ENCODE data around the gene UST. TPM values are rescaled to one million over a fixed set of nuclear protein-coding genes. Genes with fewer than 3 reads are reported as not detected.

The UST gene
- total RNA-seq, 4 donors from 2014 or later: 13.5 to 47.1 (median 33.0) TPM

- WGBS, 2 donors: 67 to 70% methylated on average over 5 of the region's 5 CpGs
- Histone ChIP-seq H3K9me3 (no peaks in the 10 kb centered on the region), H3K4me3 (no peak overlapping the region), H3K36me3 (no peaks in the 10 kb centered on the region), H3K27ac (peak overlapping the region in 2 of 4 donors; percentile 54 to 64), H3K4me1 (peaks cover 0 to 78% (median 20%) of the 10 kb centered on the region in 4 donors), H3K27me3 (no peaks in the 10 kb centered on the region)
- TF ChIP-seq, protein P1, sequence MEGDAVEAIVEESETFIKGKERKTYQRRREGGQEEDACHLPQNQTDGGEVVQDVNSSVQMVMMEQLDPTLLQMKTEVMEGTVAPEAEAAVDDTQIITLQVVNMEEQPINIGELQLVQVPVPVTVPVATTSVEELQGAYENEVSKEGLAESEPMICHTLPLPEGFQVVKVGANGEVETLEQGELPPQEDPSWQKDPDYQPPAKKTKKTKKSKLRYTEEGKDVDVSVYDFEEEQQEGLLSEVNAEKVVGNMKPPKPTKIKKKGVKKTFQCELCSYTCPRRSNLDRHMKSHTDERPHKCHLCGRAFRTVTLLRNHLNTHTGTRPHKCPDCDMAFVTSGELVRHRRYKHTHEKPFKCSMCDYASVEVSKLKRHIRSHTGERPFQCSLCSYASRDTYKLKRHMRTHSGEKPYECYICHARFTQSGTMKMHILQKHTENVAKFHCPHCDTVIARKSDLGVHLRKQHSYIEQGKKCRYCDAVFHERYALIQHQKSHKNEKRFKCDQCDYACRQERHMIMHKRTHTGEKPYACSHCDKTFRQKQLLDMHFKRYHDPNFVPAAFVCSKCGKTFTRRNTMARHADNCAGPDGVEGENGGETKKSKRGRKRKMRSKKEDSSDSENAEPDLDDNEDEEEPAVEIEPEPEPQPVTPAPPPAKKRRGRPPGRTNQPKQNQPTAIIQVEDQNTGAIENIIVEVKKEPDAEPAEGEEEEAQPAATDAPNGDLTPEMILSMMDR (IDR thresholded peaks at IDR 0.05): no peak
- TF ChIP-seq EP300 (IDR thresholded peaks at IDR 0.05) (no peak), POLR2A (IDR thresholded peaks at IDR 0.05) (no peak)
- no peak for DNase-seq (ENCODE audit: low spot score in 2 of 2)
Observed at GRCh38 chr6:149064001-149064659, 317.3 kb downstream of the UST start.

DNA sequence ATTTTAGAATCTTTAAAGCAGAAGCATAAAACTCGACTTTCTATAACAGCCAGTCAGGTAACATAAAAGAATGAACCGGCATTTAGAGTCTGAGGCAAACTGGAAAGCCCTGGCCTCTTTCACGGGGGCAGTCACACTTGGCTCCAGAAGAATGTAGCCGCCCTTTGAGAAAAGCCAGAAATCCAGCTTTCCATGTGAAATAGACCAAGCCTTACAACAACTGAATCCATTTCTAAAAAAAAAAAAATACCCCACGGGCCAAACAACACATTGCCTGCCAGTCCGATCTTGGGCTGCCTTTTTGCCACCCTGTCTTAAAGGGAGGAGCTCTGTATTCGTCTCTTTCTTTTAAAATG lies 317.8 kb downstream of the UST start:
- TF ChIP-seq, protein P1 (IDR thresholded peaks at IDR 0.05): no peak
- TF ChIP-seq POLR2A (IDR thresholded peaks at IDR 0.05) (no peak), EP300 (IDR thresholded peaks at IDR 0.05) (no peak)
- H3K4me1 ChIP-seq: peaks cover 0 to 72% (median 20%) of the 10 kb centered on the region in 4 donors
- WGBS, 2 donors: 21 to 24% methylated on average over 7 of the region's 7 CpGs
- no peaks in the 10 kb centered on the region for H3K27me3 ChIP-seq
- no peak for DNase-seq (ENCODE audit: low spot score in 2 of 2)
- H3K36me3 ChIP-seq: no peaks in the 10 kb centered on the region
- H3K9me3 ChIP-seq: no peaks in the 10 kb centered on the region
- H3K4me3 ChIP-seq: no peak overlapping the region
- H3K27ac ChIP-seq: peak overlapping the region in 2 of 4 donors; percentile 54 to 64

DNA sequence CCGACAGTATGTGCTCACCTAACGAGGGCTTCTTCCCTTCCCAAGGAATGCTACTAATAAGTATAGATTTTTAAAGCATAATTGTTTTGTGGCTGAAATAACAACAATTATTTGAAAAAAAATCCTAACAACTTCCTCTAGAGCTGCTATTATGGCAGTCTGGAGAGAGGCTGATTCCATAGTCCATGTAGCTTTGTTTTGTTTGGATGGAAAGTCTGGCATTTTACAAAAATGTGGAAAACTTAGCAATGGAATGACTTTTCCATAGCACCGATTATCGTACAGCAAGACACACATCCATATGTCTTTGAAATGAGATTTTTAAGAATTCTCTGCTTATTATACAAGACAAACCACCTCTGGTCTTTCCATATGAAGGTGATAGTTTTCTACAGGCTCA lies 318.3 kb downstream of the UST start:
- Histone ChIP-seq H3K27me3 (no peaks in the 10 kb centered on the region), H3K4me3 (no peak overlapping the region), H3K36me3 (no peaks in the 10 kb centered on the region), H3K27ac (peak overlapping the region in 2 of 4 donors; percentile 54 to 64), H3K4me1 (peaks cover 0 to 68% (median 18%) of the 10 kb centered on the region in 4 donors), H3K9me3 (no peaks in the 10 kb centered on the region)
- no peak for DNase-seq (ENCODE audit: low spot score in 2 of 2)
- WGBS, 2 donors: 46 to 50% methylated on average over 4 of the region's 4 CpGs
- TF ChIP-seq POLR2A (IDR thresholded peaks at IDR 0.05): no peak
- TF ChIP-seq, protein P1 (IDR thresholded peaks at IDR 0.05): no peak

GRCh38 chr6:149065658-149066556 lies 319.1 kb downstream of the UST start:
- DNase-seq (ENCODE audit: low spot score in 2 of 2): peak in 1 of 2 donors; percentile 41
- no peaks in the 10 kb centered on the region for H3K36me3 ChIP-seq
- peak in 1 of 2 donors; percentile 50 for TF ChIP-seq EP300 (IDR thresholded peaks at IDR 0.05)
- TF ChIP-seq, protein P1 (IDR thresholded peaks at IDR 0.05): no peak
- no peaks in the 10 kb centered on the region for H3K9me3 ChIP-seq
- peak overlapping the region in 1 of 4 donors; percentile 1 for H3K4me3 ChIP-seq
- WGBS, 2 donors: 58 to 63% methylated on average over 8 of the region's 8 CpGs
- H3K27me3 ChIP-seq: no peaks in the 10 kb centered on the region
- peak overlapping the region in 3 of 4 donors; percentile 48 to 64 (median 54) for H3K27ac ChIP-seq
- H3K4me1 ChIP-seq: peaks cover 0 to 61% (median 15%) of the 10 kb centered on the region in 4 donors

GRCh38 chr6:149071997-149072396 lies 325.2 kb downstream of the UST start:
- no peak for DNase-seq (ENCODE audit: low spot score in 2 of 2)
- H3K36me3 ChIP-seq: peaks cover 0 to 21% (median 0%) of the 10 kb centered on the region in 3 donors
- peaks cover 0 to 9% (median 0%) of the 10 kb centered on the region in 4 donors for H3K4me1 ChIP-seq
- no peaks in the 10 kb centered on the region for H3K9me3 ChIP-seq
- no peak overlapping the region for H3K4me3 ChIP-seq
- WGBS, 2 donors: 89 to 91% methylated on average over 4 of the region's 4 CpGs
- H3K27me3 ChIP-seq: no peaks in the 10 kb centered on the region
- no peak overlapping the region for H3K27ac ChIP-seq
- TF ChIP-seq, protein P1 (IDR thresholded peaks at IDR 0.05): no peak
